ENCODE measurements around the gene OLFML1. TPM values are rescaled to one million over a fixed set of nuclear protein-coding genes. Genes with fewer than 3 reads are reported as not detected.

The OLFML1 gene
- total and polyA plus RNA-seq, 2 of the 8 experiments (the other 6 are each of a cell fraction or from before 2014, with no cell fraction given): 0.24 TPM; not detected in 1

- no peak overlapping the region for H3K4me3 ChIP-seq (ENCODE audit: extremely low read depth in 1 of 4, insufficient read depth in 2 of 4, low read depth in 3 of 4, low read length in 4 of 4)
- no peaks in the 10 kb centered on the region for H3K79me2 ChIP-seq (ENCODE audit: control insufficient read depth in 1 of 2, insufficient read depth in 2 of 2, low read length in 2 of 2)
- H3K9ac ChIP-seq (replicated peaks in 1 of 4; ENCODE audit: extremely low read depth in 1 of 4, low read depth in 3 of 4, low read length in 3 of 4): no peak overlapping the region
- H3K27me3 ChIP-seq (replicated peaks in 1 of 4; ENCODE audit: control insufficient read depth in 3 of 4, extremely low read depth in 1 of 4, insufficient read depth in 3 of 4, low read length in 3 of 4): peaks cover 0 to 1% (median 0%) of the 10 kb centered on the region in 4 experiments; a peak in 1 of 7 replicates
- no peak overlapping the region for H4K91ac ChIP-seq (replicated peaks; ENCODE audit: insufficient read length, low read length)
- H3K9me3 ChIP-seq (ENCODE audit: insufficient read depth in 2 of 2, low read depth in 1 of 2, low read length in 1 of 2): no peaks in the 10 kb centered on the region
- H4K5ac ChIP-seq (ENCODE audit: insufficient read length, low read depth, low read length): no peak overlapping the region
- no peak overlapping the region for H3K4ac ChIP-seq (replicated peaks; ENCODE audit: insufficient read length, low read depth, low read length)
- H3K18ac ChIP-seq (ENCODE audit: extremely low read depth, low read length): no peak overlapping the region
- no peaks in the 10 kb centered on the region for H3K23me2 ChIP-seq (ENCODE audit: low read depth, low read length)
- no peak overlapping the region for H3K4me2 ChIP-seq (ENCODE audit: insufficient read depth in 1 of 2, low read depth in 2 of 2, low read length in 2 of 2)
- no peak overlapping the region for H2BK12ac ChIP-seq (ENCODE audit: low read depth, low read length)
- H2BK15ac ChIP-seq (ENCODE audit: low read length): no peak overlapping the region
- H2BK120ac ChIP-seq (replicated peaks; ENCODE audit: low read depth, low read length): no peak overlapping the region
- H3K23ac ChIP-seq (ENCODE audit: insufficient read length): no peak overlapping the region
- H3K79me1 ChIP-seq (ENCODE audit: low read depth, low read length): no peaks in the 10 kb centered on the region
- peak overlapping the region; percentile 25 for H2AFZ ChIP-seq (ENCODE audit: low read length)
- H2AK5ac ChIP-seq (ENCODE audit: low read depth, low read length): no peak overlapping the region
- H3K36me3 ChIP-seq (ENCODE audit: control insufficient read depth in 2 of 4, insufficient read depth in 4 of 4, low read length in 3 of 4): no peaks in the 10 kb centered on the region
- H3K4me1 ChIP-seq (replicated peaks in 1 of 4; ENCODE audit: control insufficient read depth in 3 of 4, insufficient read depth in 4 of 4, low read length in 3 of 4): peaks cover 0 to 5% (median 2%) of the 10 kb centered on the region in 4 experiments; a peak in 2 of 7 replicates
- no peak overlapping the region for H3K27ac ChIP-seq (ENCODE audit: low read depth, low read length)
- no peak overlapping the region for H4K8ac ChIP-seq (ENCODE audit: extremely low read depth, insufficient read depth, low read length)
- no peaks in the 10 kb centered on the region for H4K20me1 ChIP-seq (replicated peaks in 1 of 2; ENCODE audit: control insufficient read depth in 1 of 2, insufficient read depth in 2 of 2, low read length in 2 of 2)
- H2BK5ac ChIP-seq (ENCODE audit: low read depth, low read length): no peak overlapping the region
- WGBS, 2 experiments (ENCODE audit: extremely low coverage in 1 of 2, insufficient coverage in 1 of 2, insufficient read length in 1 of 2, insufficient replicate concordance in 2 of 2, low coverage in 1 of 2, low lambda C conversion rate in 2 of 2, missing lambda C conversion rate in 1 of 2): 89% methylated on average over 3 of the region's 3 CpGs; no CpG with 5 or more reads in 1 of the 2 experiments
- CTCF ChIA-PET (ENCODE audit: partially characterized antibody): interaction anchor here (0.5 to 1.9 kb wide), 6 partner anchors 11 to 359 kb away, joined by 3 to 8 read pairs (median 3); no protein-coding TSS in a partner anchor
- H3K14ac ChIP-seq (ENCODE audit: insufficient read length): no peak overlapping the region
- POLR2A ChIA-PET (ENCODE audit: partially characterized antibody): no interaction called here
- DNase-seq (ENCODE audit: low read depth in 1 of 2, low spot score in 2 of 2) (no peak), FAIRE-seq (no peak)
- no peak overlapping the region for H2BK20ac ChIP-seq (ENCODE audit: low read length)
- no peak overlapping the region for H3K56ac ChIP-seq (replicated peaks; ENCODE audit: insufficient read length, low read depth, low read length)
- TF ChIP-seq GTF2F1 (IDR thresholded peaks at IDR 0.05; ENCODE audit: borderline replicate concordance, low read depth, low read length) (no peak), CHD2 (IDR thresholded peaks at IDR 0.05; ENCODE audit: low read length) (no peak), SIX5 (IDR thresholded peaks at IDR 0.05; ENCODE audit: low read depth, low read length) (no peak), TAF1 (IDR thresholded peaks at IDR 0.05; ENCODE audit: low read depth, low read length) (no peak), USF2 (IDR thresholded peaks at IDR 0.05; ENCODE audit: low read length) (no peak), NRF1 (IDR thresholded peaks at IDR 0.05; ENCODE audit: low read depth, low read length) (no peak), GABPA (IDR thresholded peaks at IDR 0.05; ENCODE audit: borderline replicate concordance, insufficient read depth, low read length) (no peak), RXRA (IDR thresholded peaks at IDR 0.05; ENCODE audit: insufficient read depth, low read depth, low read length) (no peak), SP1 (IDR thresholded peaks at IDR 0.05; ENCODE audit: low read depth, low read length) (no peak), CBX5 (IDR thresholded peaks at IDR 0.05; ENCODE audit: low read depth, low read length) (no peak), EP300 (IDR thresholded peaks at IDR 0.05; ENCODE audit: borderline replicate concordance in 1 of 2, low read depth in 2 of 2, low read length in 2 of 2) (no peak), ATF2 (IDR thresholded peaks at IDR 0.05; ENCODE audit: low read length) (no peak)
Observed at GRCh38 chr11:7501251-7501650, 15.9 kb downstream of the OLFML1 start.
